HepG2 (cell line): ENCODE data around the gene CTDSP1. TPM values are rescaled to one million over a fixed set of nuclear protein-coding genes. Genes with fewer than 3 reads are reported as not detected.

Source experiments
- BCL6 ChIP-seq: IDR thresholded peaks from 2 replicates; pipeline ENCODE4 v1.6.1; 2016; ENCODE audit warnings: missing genetic modification reagents, missing compliant biosample characterization
- HOXA3 ChIP-seq: sonication (generic); formaldehyde crosslinking; IDR thresholded peaks from 2 replicates; pipeline ENCODE4 v1.5.0; 2020; ENCODE audit warnings: missing genetic modification reagents
- JUND ChIP-seq: sonication (generic); formaldehyde crosslinking; IDR thresholded peaks from 2 replicates; pipeline ENCODE4 v1.8.0; 2022; ENCODE audit warnings: mild to moderate bottlenecking, missing genetic modification reagents
- KDM5B ChIP-seq: sonication (generic); formaldehyde crosslinking; IDR thresholded peaks from 2 replicates; pipeline ENCODE4 v1.4.0; 2020; ENCODE audit warnings: missing genetic modification reagents, mild to moderate bottlenecking, borderline replicate concordance
- NBN ChIP-seq: fragments of 450-650 bp; conservative IDR thresholded peaks from 2 replicates; pipeline ENCODE4 v1.6.1; 2017
- RARA ChIP-seq: IDR thresholded peaks from 2 replicates; pipeline ENCODE4 v1.6.1; 2016; ENCODE audit warnings: missing genetic modification reagents, missing compliant biosample characterization
- SALL2 ChIP-seq: sonication (generic); formaldehyde crosslinking; IDR thresholded peaks from 2 replicates; pipeline ENCODE4 v1.8.1; 2023; ENCODE audit warnings: mild to moderate bottlenecking, missing genetic modification reagents, inconsistent platforms
- TAF15 ChIP-seq: fragments of 200-400 bp; formaldehyde crosslinking; IDR thresholded peaks from one replicate; pipeline ENCODE4 v1.6.1; 2018; ENCODE audit warnings: mild to moderate bottlenecking, low read depth, low read length; ENCODE audit not compliant: poor library complexity, severe bottlenecking
- THAP11 ChIP-seq: IDR thresholded peaks from 2 replicates; pipeline ENCODE4 v1.6.1; 2016; ENCODE audit warnings: missing biosample characterization, missing genetic modification reagents
- YEATS2 ChIP-seq: sonication (generic); formaldehyde crosslinking; IDR thresholded peaks from 2 replicates; pipeline ENCODE4 v1.4.0; 2020; ENCODE audit warnings: missing genetic modification reagents, borderline replicate concordance
- ZFP82 ChIP-seq: sonication (generic); formaldehyde crosslinking; IDR thresholded peaks from 2 replicates; pipeline ENCODE4 v1.5.1; 2020; ENCODE audit warnings: mild to moderate bottlenecking, missing genetic modification reagents, borderline replicate concordance
- ZNF33B ChIP-seq: sonication (generic); formaldehyde crosslinking; IDR thresholded peaks from 2 replicates; pipeline ENCODE4 v1.5.1; 2020; ENCODE audit warnings: mild to moderate bottlenecking, missing genetic modification reagents
- ZNF660 ChIP-seq: sonication (generic); formaldehyde crosslinking; IDR thresholded peaks from 2 replicates; pipeline ENCODE4 v1.5.1; 2020; ENCODE audit warnings: mild to moderate bottlenecking, low read depth, missing genetic modification reagents, borderline replicate concordance
- polyA plus RNA-seq, 8 experiments: library from polyadenylated mRNA; depleted of rRNA in 3 of 8; stranded (reverse) in 7 of 8; unstranded in 1 of 8; fragments of >200 nt; fragmentation: Illumina TruSeq in 4 of 8; extraction: Trizol in 4 of 8; gene quantifications; 2 replicates each; pipeline versions ENCODE4 v1.2.1 to v1.2.3, GENCODE V29; 2011 to 2016; ENCODE audit warnings: low read depth in 4 of 8, missing spikeins in 1 of 8, mixed read lengths in 1 of 8; ENCODE audit not compliant: insufficient read depth in 1 of 8
- total RNA-seq, 5 experiments: library from RNA; depleted of rRNA; stranded (reverse); fragments of >200 nt; fragmentation: Illumina TruSeq; extraction: Trizol; gene quantifications; 2 replicates each; pipeline ENCODE4 v1.2.3, GENCODE V29; 2016; ENCODE audit warnings: low read depth in 1 of 5
- TF ChIP-seq, protein P1 (sequence below): conservative IDR thresholded peaks from 2 replicates; pipeline ENCODE4 v1.6.1; 2018; ENCODE audit warnings: missing genetic modification reagents
- TF ChIP-seq, protein P2 (sequence below): sonication (generic); formaldehyde crosslinking; IDR thresholded peaks from 2 replicates; pipeline ENCODE4 v1.5.1; 2020; ENCODE audit warnings: mild to moderate bottlenecking, missing genetic modification reagents, moderate library complexity
- TF ChIP-seq, protein P3 (sequence below): IDR thresholded peaks from 2 replicates; pipeline ENCODE4 v1.6.1; 2018; ENCODE audit warnings: missing genetic modification reagents
- TF ChIP-seq, protein P4 (sequence below): sonication (generic); formaldehyde crosslinking; IDR thresholded peaks from 2 replicates; pipeline ENCODE4 v1.5.0; 2020; ENCODE audit warnings: mild to moderate bottlenecking, missing genetic modification reagents

CTDSP1 gene
- total and polyA plus RNA-seq, 2 of the 13 experiments (the other 11 are each of a cell fraction or from before 2014, with no cell fraction given), result 91.0 to 268 TPM

DNA sequence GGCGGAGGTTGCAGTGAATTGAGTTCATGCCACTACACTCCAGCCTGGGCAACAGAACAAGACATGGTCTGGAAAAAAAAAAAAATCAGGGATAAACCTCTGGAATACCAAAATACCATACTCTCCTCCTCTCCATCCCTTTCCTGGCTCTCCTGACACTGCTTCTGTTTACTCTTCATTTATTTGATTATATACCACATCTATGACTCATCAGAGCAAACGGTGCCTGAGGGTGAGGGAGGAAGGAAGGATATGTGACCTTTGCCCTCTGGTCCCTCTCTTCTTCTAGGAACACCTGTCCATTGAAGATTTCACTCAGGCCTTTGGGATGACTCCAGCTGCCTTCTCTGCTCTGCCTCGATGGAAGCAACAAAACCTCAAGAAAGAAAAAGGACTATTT, 49.3 kb downstream of the CTDSP1 start (continued):
- TF ChIP-seq ZFP82 (no peak), HOXA3 (no peak), ZNF660 (CRISPR knock-in tag) (no peak), KDM5B (CRISPR knock-in tag) (no peak), THAP11 (CRISPR knock-in tag) (0 out of 2 replicates have a peak, but pooled peaks have one; percentile 19), BCL6 (CRISPR knock-in tag) (peak; percentile 91), ZNF33B (CRISPR knock-in tag) (no peak), SALL2 (no peak), YEATS2 (CRISPR knock-in tag) (peak; percentile 20; the same call in 1 of the 2 replicates), RARA (CRISPR knock-in tag) (peak; percentile 88), JUND (peak; percentile 94), TAF15 (no peak), NBN (no peak)
- TF ChIP-seq, protein P1, sequence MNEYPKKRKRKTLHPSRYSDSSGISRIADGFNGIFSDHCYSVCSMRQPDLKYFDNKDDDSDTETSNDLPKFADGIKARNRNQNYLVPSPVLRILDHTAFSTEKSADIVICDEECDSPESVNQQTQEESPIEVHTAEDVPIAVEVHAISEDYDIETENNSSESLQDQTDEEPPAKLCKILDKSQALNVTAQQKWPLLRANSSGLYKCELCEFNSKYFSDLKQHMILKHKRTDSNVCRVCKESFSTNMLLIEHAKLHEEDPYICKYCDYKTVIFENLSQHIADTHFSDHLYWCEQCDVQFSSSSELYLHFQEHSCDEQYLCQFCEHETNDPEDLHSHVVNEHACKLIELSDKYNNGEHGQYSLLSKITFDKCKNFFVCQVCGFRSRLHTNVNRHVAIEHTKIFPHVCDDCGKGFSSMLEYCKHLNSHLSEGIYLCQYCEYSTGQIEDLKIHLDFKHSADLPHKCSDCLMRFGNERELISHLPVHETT (CRISPR knock-in tag), result no peak
- TF ChIP-seq, protein P2, sequence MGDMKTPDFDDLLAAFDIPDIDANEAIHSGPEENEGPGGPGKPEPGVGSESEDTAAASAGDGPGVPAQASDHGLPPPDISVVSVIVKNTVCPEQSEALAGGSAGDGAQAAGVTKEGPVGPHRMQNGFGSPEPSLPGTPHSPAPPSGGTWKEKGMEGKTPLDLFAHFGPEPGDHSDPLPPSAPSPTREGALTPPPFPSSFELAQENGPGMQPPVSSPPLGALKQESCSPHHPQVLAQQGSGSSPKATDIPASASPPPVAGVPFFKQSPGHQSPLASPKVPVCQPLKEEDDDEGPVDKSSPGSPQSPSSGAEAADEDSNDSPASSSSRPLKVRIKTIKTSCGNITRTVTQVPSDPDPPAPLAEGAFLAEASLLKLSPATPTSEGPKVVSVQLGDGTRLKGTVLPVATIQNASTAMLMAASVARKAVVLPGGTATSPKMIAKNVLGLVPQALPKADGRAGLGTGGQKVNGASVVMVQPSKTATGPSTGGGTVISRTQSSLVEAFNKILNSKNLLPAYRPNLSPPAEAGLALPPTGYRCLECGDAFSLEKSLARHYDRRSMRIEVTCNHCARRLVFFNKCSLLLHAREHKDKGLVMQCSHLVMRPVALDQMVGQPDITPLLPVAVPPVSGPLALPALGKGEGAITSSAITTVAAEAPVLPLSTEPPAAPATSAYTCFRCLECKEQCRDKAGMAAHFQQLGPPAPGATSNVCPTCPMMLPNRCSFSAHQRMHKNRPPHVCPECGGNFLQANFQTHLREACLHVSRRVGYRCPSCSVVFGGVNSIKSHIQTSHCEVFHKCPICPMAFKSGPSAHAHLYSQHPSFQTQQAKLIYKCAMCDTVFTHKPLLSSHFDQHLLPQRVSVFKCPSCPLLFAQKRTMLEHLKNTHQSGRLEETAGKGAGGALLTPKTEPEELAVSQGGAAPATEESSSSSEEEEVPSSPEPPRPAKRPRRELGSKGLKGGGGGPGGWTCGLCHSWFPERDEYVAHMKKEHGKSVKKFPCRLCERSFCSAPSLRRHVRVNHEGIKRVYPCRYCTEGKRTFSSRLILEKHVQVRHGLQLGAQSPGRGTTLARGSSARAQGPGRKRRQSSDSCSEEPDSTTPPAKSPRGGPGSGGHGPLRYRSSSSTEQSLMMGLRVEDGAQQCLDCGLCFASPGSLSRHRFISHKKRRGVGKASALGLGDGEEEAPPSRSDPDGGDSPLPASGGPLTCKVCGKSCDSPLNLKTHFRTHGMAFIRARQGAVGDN (CRISPR knock-in tag), result no peak
- TF ChIP-seq, protein P3, sequence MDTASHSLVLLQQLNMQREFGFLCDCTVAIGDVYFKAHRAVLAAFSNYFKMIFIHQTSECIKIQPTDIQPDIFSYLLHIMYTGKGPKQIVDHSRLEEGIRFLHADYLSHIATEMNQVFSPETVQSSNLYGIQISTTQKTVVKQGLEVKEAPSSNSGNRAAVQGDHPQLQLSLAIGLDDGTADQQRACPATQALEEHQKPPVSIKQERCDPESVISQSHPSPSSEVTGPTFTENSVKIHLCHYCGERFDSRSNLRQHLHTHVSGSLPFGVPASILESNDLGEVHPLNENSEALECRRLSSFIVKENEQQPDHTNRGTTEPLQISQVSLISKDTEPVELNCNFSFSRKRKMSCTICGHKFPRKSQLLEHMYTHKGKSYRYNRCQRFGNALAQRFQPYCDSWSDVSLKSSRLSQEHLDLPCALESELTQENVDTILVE (CRISPR knock-in tag), result no peak
- TF ChIP-seq, protein P4, sequence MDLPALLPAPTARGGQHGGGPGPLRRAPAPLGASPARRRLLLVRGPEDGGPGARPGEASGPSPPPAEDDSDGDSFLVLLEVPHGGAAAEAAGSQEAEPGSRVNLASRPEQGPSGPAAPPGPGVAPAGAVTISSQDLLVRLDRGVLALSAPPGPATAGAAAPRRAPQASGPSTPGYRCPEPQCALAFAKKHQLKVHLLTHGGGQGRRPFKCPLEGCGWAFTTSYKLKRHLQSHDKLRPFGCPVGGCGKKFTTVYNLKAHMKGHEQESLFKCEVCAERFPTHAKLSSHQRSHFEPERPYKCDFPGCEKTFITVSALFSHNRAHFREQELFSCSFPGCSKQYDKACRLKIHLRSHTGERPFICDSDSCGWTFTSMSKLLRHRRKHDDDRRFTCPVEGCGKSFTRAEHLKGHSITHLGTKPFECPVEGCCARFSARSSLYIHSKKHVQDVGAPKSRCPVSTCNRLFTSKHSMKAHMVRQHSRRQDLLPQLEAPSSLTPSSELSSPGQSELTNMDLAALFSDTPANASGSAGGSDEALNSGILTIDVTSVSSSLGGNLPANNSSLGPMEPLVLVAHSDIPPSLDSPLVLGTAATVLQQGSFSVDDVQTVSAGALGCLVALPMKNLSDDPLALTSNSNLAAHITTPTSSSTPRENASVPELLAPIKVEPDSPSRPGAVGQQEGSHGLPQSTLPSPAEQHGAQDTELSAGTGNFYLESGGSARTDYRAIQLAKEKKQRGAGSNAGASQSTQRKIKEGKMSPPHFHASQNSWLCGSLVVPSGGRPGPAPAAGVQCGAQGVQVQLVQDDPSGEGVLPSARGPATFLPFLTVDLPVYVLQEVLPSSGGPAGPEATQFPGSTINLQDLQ (CRISPR knock-in tag), result no peak
